B cell (primary cell): Measurements from ENCODE around the gene MAMLD1.

Experiments used
- CTCF ChIP-seq: fragments of 200-600 bp; IDR thresholded peaks from one replicate; pipeline ENCODE4 v1.8.0; 2022; ENCODE audit warnings: antibody characterized with exemption, mild to moderate bottlenecking
- EZH2 ChIP-seq: IDR thresholded peaks from 2 replicates; pipeline ENCODE4 v1.6.1; 2012; ENCODE audit warnings: borderline replicate concordance, low read depth, mild to moderate bottlenecking, moderate library complexity, low read length; ENCODE audit not compliant: insufficient read depth, poor library complexity, severe bottlenecking

- no peak for TF ChIP-seq CTCF
- TF ChIP-seq EZH2, result no peak
These were observed 180.4 kb downstream of the MAMLD1 start for GRCh38 chrX:150543230-150544155.
